Left lung (tissue), 10 donors: ENCODE results near the gene PDE4D. TPM values are rescaled to one million over a fixed set of nuclear protein-coding genes. Genes with fewer than 3 reads are reported as not detected.
A peak's percentile ranks its signal among the peaks of the same experiment; 100 is the strongest.

Experiments
- ATAC-seq: fragments of 200-7000 bp; cut with Tn5 transposase; one replicate; pipeline ENCODE4 v1.9.1; 2020; ENCODE audit warnings: moderate library complexity
- DNase-seq, 4 donors: peaks; one replicate each; pipeline ENCODE4 v3.0.0-alpha.2; 2013 to 2020
- H3K27ac ChIP-seq, 2 donors: fragments of 200-600 bp; sonication (generic) in 1 of 2; one replicate each; pipeline versions ENCODE4 v1.5.0 to v1.8.0; 2020 to 2021
- H3K27me3 ChIP-seq, 2 donors: fragments of 200-600 bp; sonication (generic) in 1 of 2; one replicate each; pipeline versions ENCODE4 v1.5.0 to v1.8.0; 2020 to 2021
- H3K36me3 ChIP-seq, 2 donors: fragments of 200-600 bp; sonication (generic) in 1 of 2; one replicate each; pipeline versions ENCODE4 v1.5.0 to v1.8.0; 2020 to 2021
- H3K4me1 ChIP-seq, 2 donors: fragments of 200-600 bp; one replicate each; pipeline ENCODE4 v1.8.0; 2021
- H3K4me3 ChIP-seq, 2 donors: fragments of 200-600 bp; sonication (generic) in 1 of 2; one replicate each; pipeline versions ENCODE4 v1.5.0 to v1.8.0; 2020 to 2021; ENCODE audit warnings: mild to moderate bottlenecking in 1 of 2
- H3K9me3 ChIP-seq, 2 donors: fragments of 200-600 bp; sonication (generic) in 1 of 2; one replicate each; pipeline versions ENCODE4 v1.5.0 to v1.8.0; 2020 to 2021
- intact Hi-C, 2 donors: fragments of 100-400 bp; cut with DNase I; formaldehyde crosslinking; loops; one replicate each; pipeline versions ENCODE4 v1.11.2 to v1.14.2; 2022
- polyA plus RNA-seq, 6 donors: library from polyadenylated mRNA; unstranded; fragments of 120-200 nt; gene quantifications; one replicate each; pipeline ENCODE4 v1.2.1, GENCODE V29; 2013; ENCODE audit not compliant: insufficient read length in 6 of 6
- total RNA-seq, 2 donors: library from RNA; stranded (reverse); fragmentation: NEBNext Ultra II Directional; extraction: Animal tissue kit (Norgen Biotek cat#: 25700); gene quantifications; one replicate each; pipeline ENCODE4 v1.2.1, GENCODE V29; 2021
- TF ChIP-seq, protein P1 (sequence below), 2 donors: fragments of 200-600 bp; sonication (generic) in 1 of 2; IDR thresholded peaks; one replicate each; pipeline versions ENCODE4 v1.5.0 to v1.8.0; 2021; ENCODE audit warnings: antibody characterized with exemption in 2 of 2
- donor health status: DM: no; HTN: yes; CAD: no.
- donor health status: DM: no; HTN: no; CAD: no.

PDE4D gene
- total and polyA plus RNA-seq, 8 donors, result 21.4 to 57.1 (median 25.4) TPM

GRCh38 chr5:59485629-59486439 is 407.7 kb downstream of the PDE4D start:
- Histone ChIP-seq H3K9me3 (no peaks in the 10 kb centered on the region), H3K4me1 (peaks cover 0 to 5% of the 10 kb centered on the region in 2 donors), H3K4me3 (no peak overlapping the region), H3K36me3 (no peaks in the 10 kb centered on the region), H3K27ac (no peak overlapping the region), H3K27me3 (no peaks in the 10 kb centered on the region)
- intact Hi-C loops, result no loop called here
- TF ChIP-seq, protein P1, sequence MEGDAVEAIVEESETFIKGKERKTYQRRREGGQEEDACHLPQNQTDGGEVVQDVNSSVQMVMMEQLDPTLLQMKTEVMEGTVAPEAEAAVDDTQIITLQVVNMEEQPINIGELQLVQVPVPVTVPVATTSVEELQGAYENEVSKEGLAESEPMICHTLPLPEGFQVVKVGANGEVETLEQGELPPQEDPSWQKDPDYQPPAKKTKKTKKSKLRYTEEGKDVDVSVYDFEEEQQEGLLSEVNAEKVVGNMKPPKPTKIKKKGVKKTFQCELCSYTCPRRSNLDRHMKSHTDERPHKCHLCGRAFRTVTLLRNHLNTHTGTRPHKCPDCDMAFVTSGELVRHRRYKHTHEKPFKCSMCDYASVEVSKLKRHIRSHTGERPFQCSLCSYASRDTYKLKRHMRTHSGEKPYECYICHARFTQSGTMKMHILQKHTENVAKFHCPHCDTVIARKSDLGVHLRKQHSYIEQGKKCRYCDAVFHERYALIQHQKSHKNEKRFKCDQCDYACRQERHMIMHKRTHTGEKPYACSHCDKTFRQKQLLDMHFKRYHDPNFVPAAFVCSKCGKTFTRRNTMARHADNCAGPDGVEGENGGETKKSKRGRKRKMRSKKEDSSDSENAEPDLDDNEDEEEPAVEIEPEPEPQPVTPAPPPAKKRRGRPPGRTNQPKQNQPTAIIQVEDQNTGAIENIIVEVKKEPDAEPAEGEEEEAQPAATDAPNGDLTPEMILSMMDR (IDR thresholded peaks at IDR 0.05), result no peak
- DNase-seq (no peak), ATAC-seq (no peak)

DNA sequence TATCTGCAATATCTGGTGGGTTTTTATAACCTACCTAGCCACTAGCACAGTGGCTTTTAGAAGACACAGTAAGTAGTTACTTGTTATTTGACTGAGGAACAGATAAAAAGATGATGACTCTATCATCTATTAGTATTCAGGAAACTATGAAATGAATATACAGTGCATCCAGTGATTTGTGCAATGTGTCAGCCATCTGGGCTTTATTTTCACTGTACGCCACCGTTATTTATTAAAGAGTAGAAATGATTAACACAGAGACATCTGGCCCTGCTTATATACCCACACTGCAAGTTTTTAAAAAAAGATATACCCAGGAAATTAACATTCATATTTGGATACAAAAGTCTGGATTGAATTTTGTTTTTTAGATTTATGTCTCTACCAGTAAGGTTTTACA is 408.4 kb downstream of the PDE4D start:
- Histone ChIP-seq H3K27me3 (no peaks in the 10 kb centered on the region), H3K9me3 (no peaks in the 10 kb centered on the region), H3K4me1 (peaks cover 0 to 5% of the 10 kb centered on the region in 2 donors), H3K27ac (no peak overlapping the region), H3K4me3 (no peak overlapping the region), H3K36me3 (no peaks in the 10 kb centered on the region)
- TF ChIP-seq, protein P1 (IDR thresholded peaks at IDR 0.05), result no peak
- ATAC-seq (no peak), DNase-seq (no peak)
- intact Hi-C loops, result no loop called here

DNA sequence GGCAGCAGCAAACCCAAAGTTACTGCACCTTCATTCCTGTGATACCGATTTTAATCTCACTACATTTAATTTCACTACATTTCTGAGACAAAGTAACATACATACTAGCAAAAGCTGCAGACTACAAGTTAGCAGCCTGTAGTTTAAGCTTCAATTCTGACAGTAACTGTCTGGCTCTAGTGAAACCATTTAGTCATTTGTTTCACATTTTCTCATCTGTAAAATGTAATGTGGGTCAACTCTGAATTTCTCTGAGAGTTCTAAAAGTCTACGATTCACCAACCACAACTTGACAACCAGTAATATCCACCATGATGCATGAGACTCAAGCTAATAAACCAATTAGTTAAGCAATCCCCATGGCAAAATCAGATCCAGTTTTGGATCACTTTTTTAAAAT is 408.9 kb downstream of the PDE4D start:
- Histone ChIP-seq H3K9me3 (no peaks in the 10 kb centered on the region), H3K4me1 (peaks cover 0 to 5% of the 10 kb centered on the region in 2 donors), H3K27ac (no peak overlapping the region), H3K27me3 (no peaks in the 10 kb centered on the region), H3K4me3 (no peak overlapping the region), H3K36me3 (no peaks in the 10 kb centered on the region)
- TF ChIP-seq, protein P1 (IDR thresholded peaks at IDR 0.05), result no peak
- ATAC-seq (no peak), DNase-seq (no peak)
- intact Hi-C loops, result no loop called here

DNA sequence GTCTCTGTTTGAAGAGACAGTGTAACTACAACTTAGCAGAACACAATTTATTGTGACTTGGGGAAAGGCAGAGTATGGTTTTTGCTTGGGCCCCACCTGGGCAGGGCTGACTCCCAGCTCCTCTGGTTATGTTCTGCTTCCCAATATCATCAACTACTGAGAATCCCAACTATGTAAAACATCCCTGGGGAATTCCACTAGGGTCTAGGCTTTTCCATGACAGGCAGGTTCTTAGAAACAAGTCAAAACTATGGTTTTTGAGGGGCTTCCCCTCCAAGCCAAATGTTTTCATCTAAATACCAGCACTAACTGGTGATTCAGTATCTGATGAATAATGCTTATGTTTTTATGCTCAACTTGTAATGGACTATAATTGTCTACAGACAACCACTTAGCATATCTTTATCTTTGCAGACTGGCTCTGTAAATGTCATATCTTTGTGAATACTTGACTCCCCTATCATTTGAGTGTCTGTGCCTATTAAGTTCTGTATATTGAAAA is 409.5 kb downstream of the PDE4D start:
- no peak overlapping the region for H3K27ac ChIP-seq
- H3K4me3 ChIP-seq, result no peak overlapping the region
- peak; percentile 37 for ATAC-seq
- H3K4me1 ChIP-seq, result peaks cover 0 to 5% of the 10 kb centered on the region in 2 donors
- no peaks in the 10 kb centered on the region for H3K9me3 ChIP-seq
- no peaks in the 10 kb centered on the region for H3K36me3 ChIP-seq
- TF ChIP-seq, protein P1 (IDR thresholded peaks at IDR 0.05), result no peak
- H3K27me3 ChIP-seq, result no peaks in the 10 kb centered on the region
- no peak for DNase-seq
- intact Hi-C loops, result no loop called here

DNA sequence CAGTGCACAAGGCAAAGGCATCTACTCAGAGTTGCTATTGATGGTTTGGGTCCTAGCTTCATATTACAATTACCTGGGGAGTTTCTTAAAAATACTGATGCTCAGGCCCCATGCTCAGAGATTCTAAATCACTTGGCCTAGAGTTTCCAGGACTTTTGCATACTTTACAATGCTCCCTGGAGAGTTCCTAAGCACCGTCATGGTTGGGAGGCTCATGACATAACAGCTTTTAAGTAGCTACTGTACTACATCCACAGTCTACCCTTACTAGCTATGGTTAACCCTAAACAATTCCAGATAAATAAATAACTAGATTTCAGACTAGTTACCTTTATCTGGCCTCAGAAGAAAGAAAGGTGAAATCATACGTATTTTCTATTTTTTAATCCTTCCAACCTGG is 414.4 kb downstream of the PDE4D start:
- no peaks in the 10 kb centered on the region for H3K36me3 ChIP-seq
- H3K27me3 ChIP-seq, result no peaks in the 10 kb centered on the region
- no peak overlapping the region for H3K4me3 ChIP-seq
- no peaks in the 10 kb centered on the region for H3K4me1 ChIP-seq
- no peak overlapping the region for H3K27ac ChIP-seq
- DNase-seq, result no peak
- H3K9me3 ChIP-seq, result no peaks in the 10 kb centered on the region
- ATAC-seq, result no peak
- TF ChIP-seq, protein P1 (IDR thresholded peaks at IDR 0.05), result no peak
- intact Hi-C loops, result no loop called here
